ENCODE measurements around the gene DUSP2.
A peak's percentile ranks its signal among the peaks of the same experiment; 100 is the strongest.

DUSP2 gene

GRCh38 chr2:96116879-96117533 lies 28.2 kb downstream of the DUSP2 start:
- Histone ChIP-seq H3K23ac (ENCODE audit: low read length in 2 of 2) (peak overlapping the region in 1 of 2 experiments; percentile 66), H2BK15ac (ENCODE audit: low read depth, poor library complexity, severe bottlenecking) (no peak overlapping the region), H3K14ac (ENCODE audit: low read length in 2 of 2) (peak overlapping the region in 1 of 2 experiments; percentile 50), H2BK5ac (ENCODE audit: low read depth, low read length, poor library complexity, severe bottlenecking) (no peak overlapping the region), H2AFZ (ENCODE audit: low read depth, low read length) (no peak overlapping the region), H3K9ac (ENCODE audit: low read length) (peak overlapping the region; percentile 60), H4K8ac (ENCODE audit: low read length) (no peak overlapping the region), H3K79me1 (replicated peaks; ENCODE audit: low read length, poor library complexity, severe bottlenecking) (no peaks in the 10 kb centered on the region), H3K4ac (ENCODE audit: low read depth in 1 of 2, low read length in 2 of 2) (no peak overlapping the region), H2AK5ac (ENCODE audit: low read length, severe bottlenecking) (no peak overlapping the region), H3K4me1 (ENCODE audit: control insufficient read depth, insufficient read depth, low read depth, low read length) (peaks cover 15% of the 10 kb centered on the region), H2BK12ac (ENCODE audit: low read length in 2 of 2) (no peak overlapping the region), H3K27me3 (ENCODE audit: control insufficient read depth in 1 of 2, insufficient read depth in 1 of 2, low read length in 2 of 2) (peaks cover 79 to 85% of the 10 kb centered on the region in 2 experiments), H3K27ac (ENCODE audit: low read length, poor library complexity, severe bottlenecking) (no peak overlapping the region), H3K18ac (ENCODE audit: low read depth in 1 of 2, low read length in 2 of 2) (no peak overlapping the region), H4K91ac (ENCODE audit: low read length) (no peak overlapping the region), H3K36me3 (ENCODE audit: control insufficient read depth in 1 of 2, insufficient read depth in 2 of 2, low read depth in 1 of 2, low read length in 2 of 2) (peaks cover 0 to 6% of the 10 kb centered on the region in 2 experiments), H3K9me3 (ENCODE audit: control insufficient read depth, low read length) (no peaks in the 10 kb centered on the region), H3K4me2 (ENCODE audit: low read length, poor library complexity, severe bottlenecking) (peak overlapping the region; percentile 85), H3K4me3 (ENCODE audit: insufficient read depth in 1 of 2, low read depth in 1 of 2, low read length in 2 of 2) (peak overlapping the region; percentile 47 to 63), H2BK120ac (ENCODE audit: low read depth, low read length) (no peak overlapping the region)
- 2% methylated on average over 50 of the region's 62 CpGs for WGBS
- peak; percentile 22 for DNase-seq

DNA sequence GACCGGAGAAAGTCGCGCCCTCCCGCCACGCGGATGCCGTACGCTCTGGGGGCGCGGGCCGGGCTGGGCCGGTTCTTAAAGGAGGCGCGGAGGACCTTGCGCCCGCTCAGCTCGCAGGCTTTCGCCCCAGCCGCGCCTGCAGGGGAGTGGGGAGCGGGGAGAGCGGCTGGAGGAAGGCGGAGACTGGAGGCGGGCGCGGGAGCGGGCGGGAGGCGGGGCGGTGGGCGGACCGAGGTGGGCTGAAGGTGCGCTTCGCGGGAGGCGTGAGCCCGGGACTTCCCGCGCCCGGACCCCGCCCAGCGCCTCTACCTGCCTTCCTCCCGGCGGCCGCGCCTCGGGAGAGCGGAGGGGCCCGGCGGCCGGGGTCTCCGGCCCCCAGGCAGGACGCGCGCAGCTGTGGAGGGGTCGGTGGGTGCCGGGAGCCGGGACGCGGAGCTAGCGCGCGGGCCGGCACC lies 28.8 kb downstream of the DUSP2 start, which contains the start of gene ADRA2B:
ADRA2B (minus strand) TSS at position 148 of the 455 bp plus-strand sequence. CDS start 422 bp downstream, outside the sequence.
- DNase-seq, result peak; percentile 30
- Histone ChIP-seq H3K27ac (ENCODE audit: low read length, poor library complexity, severe bottlenecking) (no peak within 1 kb of the TSS), H2AK5ac (ENCODE audit: low read length, severe bottlenecking) (no peak within 1 kb of the TSS), H3K27me3 (ENCODE audit: control insufficient read depth in 1 of 2, insufficient read depth in 1 of 2, low read length in 2 of 2) (peaks cover 74 to 80% of the 10 kb centered on the region in 2 experiments), H3K4me3 (ENCODE audit: insufficient read depth in 1 of 2, low read depth in 1 of 2, low read length in 2 of 2) (peak within 1 kb of the TSS; percentile 47 to 63), H4K8ac (ENCODE audit: low read length) (no peak within 1 kb of the TSS), H3K4ac (ENCODE audit: low read depth in 1 of 2, low read length in 2 of 2) (no peak within 1 kb of the TSS), H3K36me3 (ENCODE audit: control insufficient read depth in 1 of 2, insufficient read depth in 2 of 2, low read depth in 1 of 2, low read length in 2 of 2) (peaks cover 0 to 6% of the 10 kb centered on the region in 2 experiments), H3K9ac (ENCODE audit: low read length) (peak within 1 kb of the TSS; percentile 60), H2BK120ac (ENCODE audit: low read depth, low read length) (no peak within 1 kb of the TSS), H3K79me1 (replicated peaks; ENCODE audit: low read length, poor library complexity, severe bottlenecking) (no peaks in the 10 kb centered on the region), H3K14ac (ENCODE audit: low read length in 2 of 2) (peak within 1 kb of the TSS in 1 of 2 experiments; percentile 50), H2BK15ac (ENCODE audit: low read depth, poor library complexity, severe bottlenecking) (no peak within 1 kb of the TSS), H3K18ac (ENCODE audit: low read depth in 1 of 2, low read length in 2 of 2) (no peak within 1 kb of the TSS), H2BK12ac (ENCODE audit: low read length in 2 of 2) (no peak within 1 kb of the TSS), H3K9me3 (ENCODE audit: control insufficient read depth, low read length) (no peaks in the 10 kb centered on the region), H4K91ac (ENCODE audit: low read length) (no peak within 1 kb of the TSS), H3K4me2 (ENCODE audit: low read length, poor library complexity, severe bottlenecking) (peak within 1 kb of the TSS; percentile 85), H2AFZ (ENCODE audit: low read depth, low read length) (no peak within 1 kb of the TSS), H3K4me1 (ENCODE audit: control insufficient read depth, insufficient read depth, low read depth, low read length) (peaks cover 15% of the 10 kb centered on the region), H2BK5ac (ENCODE audit: low read depth, low read length, poor library complexity, severe bottlenecking) (no peak within 1 kb of the TSS), H3K23ac (ENCODE audit: low read length in 2 of 2) (peak within 1 kb of the TSS in 1 of 2 experiments; percentile 66)
- WGBS, result 3% methylated on average over 29 of the region's 64 CpGs

- WGBS, result 60% methylated on average over 64 of the region's 77 CpGs
- H3K4me3 ChIP-seq (ENCODE audit: insufficient read depth in 1 of 2, low read depth in 1 of 2, low read length in 2 of 2), result peak overlapping the region; percentile 40 to 60
- peak overlapping the region in 1 of 2 experiments; percentile 26 for H3K14ac ChIP-seq (ENCODE audit: low read length in 2 of 2)
Measured at GRCh38 chr2:96115631-96116423, 29.4 kb downstream of the DUSP2 start.

More at GRCh38 chr2:96115631-96116423, 29.4 kb downstream of the DUSP2 start:
- Histone ChIP-seq H3K27me3 (ENCODE audit: control insufficient read depth in 1 of 2, insufficient read depth in 1 of 2, low read length in 2 of 2) (peaks cover 70 to 77% of the 10 kb centered on the region in 2 experiments), H2BK15ac (ENCODE audit: low read depth, poor library complexity, severe bottlenecking) (no peak overlapping the region), H2BK120ac (ENCODE audit: low read depth, low read length) (no peak overlapping the region), H3K4me2 (ENCODE audit: low read length, poor library complexity, severe bottlenecking) (peak overlapping the region; percentile 85), H3K23ac (ENCODE audit: low read length in 2 of 2) (no peak overlapping the region), H4K91ac (ENCODE audit: low read length) (no peak overlapping the region), H3K4me1 (ENCODE audit: control insufficient read depth, insufficient read depth, low read depth, low read length) (peaks cover 15% of the 10 kb centered on the region), H3K36me3 (ENCODE audit: control insufficient read depth in 1 of 2, insufficient read depth in 2 of 2, low read depth in 1 of 2, low read length in 2 of 2) (peaks cover 0 to 6% of the 10 kb centered on the region in 2 experiments), H3K4ac (ENCODE audit: low read depth in 1 of 2, low read length in 2 of 2) (no peak overlapping the region), H2AFZ (ENCODE audit: low read depth, low read length) (no peak overlapping the region), H3K79me1 (replicated peaks; ENCODE audit: low read length, poor library complexity, severe bottlenecking) (no peaks in the 10 kb centered on the region), H2AK5ac (ENCODE audit: low read length, severe bottlenecking) (no peak overlapping the region), H3K9ac (ENCODE audit: low read length) (no peak overlapping the region), H3K9me3 (ENCODE audit: control insufficient read depth, low read length) (no peaks in the 10 kb centered on the region), H2BK12ac (ENCODE audit: low read length in 2 of 2) (no peak overlapping the region), H3K27ac (ENCODE audit: low read length, poor library complexity, severe bottlenecking) (no peak overlapping the region), H3K18ac (ENCODE audit: low read depth in 1 of 2, low read length in 2 of 2) (no peak overlapping the region), H4K8ac (ENCODE audit: low read length) (no peak overlapping the region), H2BK5ac (ENCODE audit: low read depth, low read length, poor library complexity, severe bottlenecking) (no peak overlapping the region)
- no peak for DNase-seq

Measured in mesenchymal stem cell (in vitro differentiated cells and primary cell).